AG09309 (cell line): ENCODE results near the gene ELMO1.

Source experiments
- DNase-seq: peaks from one replicate; pipeline ENCODE4 v3.0.0-alpha.2; 2010; ENCODE audit warnings: low read depth
- H3K4me3 ChIP-seq: 2 replicates; pipeline ENCODE4 v1.5.1; 2011; ENCODE audit warnings: mild to moderate bottlenecking, low read depth, low read length, moderate library complexity; ENCODE audit not compliant: control insufficient read depth
- TF ChIP-seq, protein P1 (sequence below): IDR thresholded peaks from 2 replicates; pipeline ENCODE4 v1.5.1; 2011; ENCODE audit warnings: mild to moderate bottlenecking, low read depth, low read length, inconsistent platforms; ENCODE audit not compliant: insufficient read depth, control insufficient read depth; ENCODE audit errors: missing control alignments

Gene ELMO1

DNA sequence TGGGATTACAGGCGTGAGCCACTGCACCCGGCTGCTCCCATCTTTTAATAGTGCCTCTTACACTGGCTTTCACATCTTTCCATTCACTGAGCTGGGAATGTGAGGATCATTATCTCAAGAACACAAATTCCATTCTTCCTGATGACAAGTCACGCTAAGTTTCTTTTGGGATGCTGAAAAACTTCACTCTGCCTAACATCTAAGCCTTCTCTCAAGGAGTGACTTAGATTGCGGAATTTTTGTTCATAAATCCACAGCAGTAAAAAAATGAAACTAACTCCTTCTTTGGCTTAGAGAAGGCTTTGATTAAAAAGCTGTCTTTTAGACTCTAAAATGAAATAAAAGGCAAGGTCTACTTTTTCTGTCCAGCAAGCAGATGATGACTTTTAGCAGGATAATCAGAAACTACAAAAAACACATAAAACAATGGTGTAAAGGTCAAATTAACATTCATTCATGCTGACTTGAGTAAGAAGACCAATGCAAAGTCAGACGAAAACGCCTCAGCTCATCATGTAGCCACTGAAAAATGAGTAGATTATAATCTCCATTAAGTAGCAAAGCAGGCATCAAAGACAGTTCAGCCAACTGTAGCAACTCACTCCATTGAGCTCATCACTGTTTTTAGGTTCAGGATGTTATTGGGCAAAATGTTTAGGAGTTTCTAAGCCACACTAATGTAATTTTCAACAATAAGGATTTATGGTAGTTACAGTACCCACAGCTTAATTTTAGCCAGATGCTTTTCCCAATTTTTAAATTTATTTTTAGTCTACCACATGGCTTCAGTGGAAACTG is 178.8 kb downstream of the ELMO1 start:
- TF ChIP-seq, protein P1, sequence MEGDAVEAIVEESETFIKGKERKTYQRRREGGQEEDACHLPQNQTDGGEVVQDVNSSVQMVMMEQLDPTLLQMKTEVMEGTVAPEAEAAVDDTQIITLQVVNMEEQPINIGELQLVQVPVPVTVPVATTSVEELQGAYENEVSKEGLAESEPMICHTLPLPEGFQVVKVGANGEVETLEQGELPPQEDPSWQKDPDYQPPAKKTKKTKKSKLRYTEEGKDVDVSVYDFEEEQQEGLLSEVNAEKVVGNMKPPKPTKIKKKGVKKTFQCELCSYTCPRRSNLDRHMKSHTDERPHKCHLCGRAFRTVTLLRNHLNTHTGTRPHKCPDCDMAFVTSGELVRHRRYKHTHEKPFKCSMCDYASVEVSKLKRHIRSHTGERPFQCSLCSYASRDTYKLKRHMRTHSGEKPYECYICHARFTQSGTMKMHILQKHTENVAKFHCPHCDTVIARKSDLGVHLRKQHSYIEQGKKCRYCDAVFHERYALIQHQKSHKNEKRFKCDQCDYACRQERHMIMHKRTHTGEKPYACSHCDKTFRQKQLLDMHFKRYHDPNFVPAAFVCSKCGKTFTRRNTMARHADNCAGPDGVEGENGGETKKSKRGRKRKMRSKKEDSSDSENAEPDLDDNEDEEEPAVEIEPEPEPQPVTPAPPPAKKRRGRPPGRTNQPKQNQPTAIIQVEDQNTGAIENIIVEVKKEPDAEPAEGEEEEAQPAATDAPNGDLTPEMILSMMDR = no peak
- DNase-seq = no peak
- H3K4me3 ChIP-seq = no peak overlapping the region

DNA sequence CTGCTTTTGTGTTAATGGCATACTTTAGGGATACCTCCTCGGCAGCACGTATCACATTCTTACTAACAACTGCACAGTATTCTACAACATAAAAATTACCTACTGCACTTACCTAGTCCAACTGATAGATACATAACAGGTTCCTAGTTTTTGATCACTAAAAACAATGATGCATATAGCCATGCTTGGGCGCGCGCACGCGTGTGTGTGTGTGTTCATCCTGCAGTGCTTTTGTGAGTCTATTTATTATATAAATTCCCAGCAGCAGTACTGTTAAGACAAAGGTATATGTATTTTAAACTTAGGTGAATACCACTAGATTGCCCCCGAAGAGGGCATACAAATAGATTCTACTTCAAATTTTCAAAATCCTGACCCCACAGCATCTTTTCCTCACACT is 181.4 kb downstream of the ELMO1 start:
- no peak overlapping the region for H3K4me3 ChIP-seq
- no peak for DNase-seq
- TF ChIP-seq, protein P1 = no peak

DNA sequence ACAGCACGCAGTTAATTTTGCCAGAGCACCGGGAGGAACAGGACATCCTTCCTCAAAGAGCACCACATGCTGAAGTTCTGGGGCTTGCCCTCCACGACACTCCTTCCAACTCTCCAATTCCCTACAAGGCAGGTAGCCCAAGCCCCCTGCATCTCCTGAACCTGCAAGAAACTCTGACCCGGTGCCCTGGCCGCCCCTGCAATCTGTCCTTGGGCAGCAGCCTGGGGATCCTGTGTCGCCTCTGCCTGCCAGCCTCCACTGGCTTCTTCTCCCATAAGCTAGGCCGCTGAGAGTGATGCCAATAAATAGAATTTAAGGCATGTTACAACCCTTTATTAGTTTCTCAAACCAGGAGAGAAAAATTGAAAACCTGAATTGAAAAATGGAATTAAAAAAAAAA is 182.8 kb downstream of the ELMO1 start:
- DNase-seq = no peak
- H3K4me3 ChIP-seq = no peak overlapping the region
- TF ChIP-seq, protein P1 = no peak

DNA sequence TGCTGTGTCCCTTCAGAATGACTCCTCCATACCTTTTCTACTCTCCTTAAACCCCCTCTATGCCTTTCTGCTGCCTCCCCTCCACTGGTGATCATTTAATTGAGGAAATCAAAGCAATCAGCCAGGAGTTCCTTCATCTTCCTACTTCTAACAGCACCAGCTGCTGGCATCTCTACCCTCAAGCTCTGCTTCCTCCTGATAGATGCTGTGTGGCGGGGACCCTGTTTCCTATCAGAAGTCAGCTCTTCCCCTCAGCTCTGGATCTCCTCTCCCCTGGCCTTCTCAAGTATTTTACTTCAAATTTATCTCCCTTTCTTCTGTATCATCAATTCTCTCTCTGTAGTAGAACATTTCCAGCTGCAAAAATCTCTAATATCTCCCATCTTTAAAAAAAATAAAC is 183.7 kb downstream of the ELMO1 start:
- DNase-seq = no peak
- no peak overlapping the region for H3K4me3 ChIP-seq
- TF ChIP-seq, protein P1 = no peak

DNA sequence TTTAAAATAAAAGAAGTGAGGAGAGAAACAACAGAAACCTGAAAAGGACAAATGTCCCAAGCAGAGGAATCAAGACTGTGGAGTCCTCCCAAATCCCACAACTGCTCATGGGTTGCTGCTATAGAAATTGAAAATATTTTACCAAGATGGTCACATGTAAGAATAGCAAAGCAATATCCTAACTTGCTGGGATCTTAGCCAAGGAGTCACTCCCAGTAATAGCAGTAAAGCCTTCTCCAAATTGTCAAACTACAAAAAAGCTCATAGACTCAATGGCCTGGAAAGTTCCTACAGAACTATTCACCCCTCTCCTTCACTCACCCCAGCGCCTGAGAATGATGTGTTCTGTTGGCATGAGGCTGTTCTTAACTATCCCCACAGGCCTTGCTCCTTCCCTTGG is 186.5 kb downstream of the ELMO1 start:
- TF ChIP-seq, protein P1 = no peak
- no peak overlapping the region for H3K4me3 ChIP-seq
- no peak for DNase-seq

DNA sequence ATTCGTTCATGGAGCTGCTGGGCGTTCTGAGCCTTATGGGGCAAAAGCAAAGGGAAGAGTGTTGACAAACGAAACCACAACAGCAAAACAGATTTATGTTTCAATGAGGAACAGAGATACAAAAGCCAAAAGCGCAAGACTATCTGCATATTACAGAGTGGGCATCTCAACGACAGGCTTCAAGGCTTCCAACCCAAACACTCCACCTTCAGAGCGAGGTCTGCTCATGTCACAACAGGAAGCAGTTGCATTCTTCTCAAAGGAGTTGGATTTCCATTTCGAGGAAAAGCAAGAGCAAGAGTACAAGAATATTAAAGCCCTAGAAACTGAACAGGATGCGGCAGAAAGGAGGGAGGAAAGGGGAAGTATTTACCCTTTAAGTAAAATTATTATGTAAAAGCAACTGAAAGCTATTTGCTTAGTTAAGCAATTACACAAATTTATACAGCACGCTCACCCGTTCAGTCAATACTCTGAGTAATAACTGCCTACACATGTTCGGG is 189.3 kb downstream of the ELMO1 start:
- TF ChIP-seq, protein P1 = no peak
- no peak for DNase-seq
- H3K4me3 ChIP-seq = no peak overlapping the region

DNA sequence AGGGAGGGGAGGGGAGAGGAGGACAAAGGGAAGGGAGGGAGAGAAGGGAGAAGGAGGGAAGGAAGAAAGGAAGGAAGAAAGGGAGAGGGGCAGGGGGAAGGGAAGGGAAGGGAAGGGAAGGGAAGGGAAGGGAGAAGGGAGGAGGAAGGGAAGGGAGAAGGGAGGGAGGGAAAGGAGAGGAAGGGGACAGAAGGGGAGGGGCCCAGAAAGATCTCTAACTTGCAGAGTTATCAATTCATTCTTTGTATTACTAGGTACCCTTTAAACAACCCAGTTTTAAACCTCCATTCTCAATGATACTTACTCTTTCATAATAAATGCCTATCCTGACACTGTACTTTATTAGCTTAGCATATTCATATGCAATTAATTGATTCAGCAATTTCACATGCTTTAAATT is 192.0 kb downstream of the ELMO1 start:
- TF ChIP-seq, protein P1 = no peak
- no peak for DNase-seq
- no peak overlapping the region for H3K4me3 ChIP-seq
